Type B pancreatic cell (in vitro differentiated cells): ENCODE results near the gene ERICH2. TPM values are rescaled to one million over a fixed set of nuclear protein-coding genes. Genes with fewer than 3 reads are reported as not detected.

ENCODE experiments used
- DNase-seq: peaks from one replicate; pipeline ENCODE4 v3.0.0; 2021; ENCODE audit warnings: mixed read lengths; ENCODE audit not compliant: unreplicated experiment; ENCODE audit errors: extremely low spot score
- H3K27ac Mint-ChIP-seq: 2 replicates; pipeline ENCODE4 v1.8.0; 2021; ENCODE audit warnings: mild to moderate bottlenecking, mixed read lengths
- H3K27me3 Mint-ChIP-seq: 2 replicates; pipeline ENCODE4 v1.8.0; 2021; ENCODE audit warnings: mixed read lengths
- H3K36me3 Mint-ChIP-seq: 2 replicates; pipeline ENCODE4 v1.8.0; 2021; ENCODE audit warnings: mixed read lengths
- H3K4me1 Mint-ChIP-seq: one replicate; pipeline ENCODE4 v1.8.0; 2021; ENCODE audit warnings: mixed read lengths; ENCODE audit not compliant: unreplicated experiment
- H3K4me3 Mint-ChIP-seq: 2 replicates; pipeline ENCODE4 v1.8.0; 2021; ENCODE audit warnings: mild to moderate bottlenecking, mixed read lengths
- H3K9me3 Mint-ChIP-seq: 2 replicates; pipeline ENCODE4 v1.8.0; 2021; ENCODE audit warnings: mixed read lengths
- CTCF ChIP-seq: fragments of 200-600 bp; sonication (generic); conservative IDR thresholded peaks from 2 replicates; pipeline ENCODE4 v1.5.0; 2021; ENCODE audit warnings: antibody characterized with exemption, mild to moderate bottlenecking
- total RNA-seq: library from RNA; stranded (reverse); gene quantifications from 2 replicates; pipeline ENCODE4 v1.2.1, GENCODE V29; 2021; ENCODE audit warnings: low replicate concordance

ERICH2 gene
- total RNA-seq, 1 donor from 2014 or later = not detected

- Mint-ChIP-seq H3K4me1 (no peaks in the 10 kb centered on the region), H3K27ac (no peak overlapping the region), H3K9me3 (no peaks in the 10 kb centered on the region), H3K36me3 (no peaks in the 10 kb centered on the region), H3K4me3 (no peak overlapping the region), H3K27me3 (peaks cover 17% of the 10 kb centered on the region)
- TF ChIP-seq CTCF = no peak
- no peak for DNase-seq
Observed at GRCh38 chr2:170842785-170843184, 72.6 kb downstream of the ERICH2 start.

DNA sequence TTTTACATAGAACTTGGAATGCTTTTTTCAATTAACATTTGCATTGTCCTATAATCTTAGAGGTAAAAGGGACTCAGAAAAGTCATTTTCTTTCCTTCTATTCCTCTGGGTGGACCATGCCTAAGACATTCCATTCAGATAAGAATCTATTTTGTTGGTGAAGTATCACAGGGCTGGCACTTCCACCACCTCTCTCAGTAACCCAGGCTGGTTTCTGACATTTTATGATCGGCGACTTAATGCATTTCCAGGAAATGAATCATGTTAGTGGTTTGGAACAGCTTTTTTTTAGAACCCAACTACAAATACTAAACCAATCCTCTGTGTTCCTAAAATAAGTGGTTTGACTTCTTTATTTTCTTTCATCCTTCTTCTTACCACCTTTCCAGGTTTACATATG is 73.5 kb downstream of the ERICH2 start:
- Mint-ChIP-seq H3K36me3 (no peaks in the 10 kb centered on the region), H3K4me3 (no peak overlapping the region), H3K27me3 (peaks cover 10% of the 10 kb centered on the region), H3K27ac (no peak overlapping the region), H3K9me3 (no peaks in the 10 kb centered on the region), H3K4me1 (no peaks in the 10 kb centered on the region)
- DNase-seq = no peak
- no peak for TF ChIP-seq CTCF

DNA sequence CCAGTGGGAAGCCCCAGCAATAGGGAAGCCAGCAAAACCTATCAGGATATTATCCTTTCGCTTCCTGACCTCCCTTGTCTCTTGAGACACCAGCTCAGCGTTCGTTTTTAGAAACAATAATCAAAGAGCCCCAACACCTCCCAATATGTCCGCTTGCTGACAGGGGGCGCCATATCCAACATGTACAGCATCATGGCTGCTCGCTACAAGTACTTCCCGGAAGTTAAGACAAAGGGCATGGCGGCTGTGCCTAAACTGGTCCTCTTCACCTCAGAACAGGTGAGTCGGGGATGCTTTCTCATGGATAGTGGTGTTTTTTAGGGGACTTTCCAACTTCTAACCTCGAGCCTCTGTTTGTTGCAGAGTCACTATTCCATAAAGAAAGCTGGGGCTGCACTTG is 75.2 kb downstream of the ERICH2 start:
- no peaks in the 10 kb centered on the region for H3K36me3 Mint-ChIP-seq
- H3K4me1 Mint-ChIP-seq = no peaks in the 10 kb centered on the region
- H3K9me3 Mint-ChIP-seq = no peaks in the 10 kb centered on the region

GRCh38 chr2:170846314-170846713 is 76.1 kb downstream of the ERICH2 start:
- TF ChIP-seq CTCF = no peak
- Mint-ChIP-seq H3K27me3 (peaks cover 6% of the 10 kb centered on the region), H3K4me1 (no peaks in the 10 kb centered on the region), H3K4me3 (no peak overlapping the region), H3K36me3 (no peaks in the 10 kb centered on the region), H3K9me3 (no peaks in the 10 kb centered on the region), H3K27ac (no peak overlapping the region)
- DNase-seq = no peak

More for the DNA sequence above, 75.2 kb downstream of the ERICH2 start:
- DNase-seq = no peak
- H3K27me3 Mint-ChIP-seq = peaks cover 6% of the 10 kb centered on the region
- no peak overlapping the region for H3K27ac Mint-ChIP-seq
- TF ChIP-seq CTCF = peak; percentile 46
- H3K4me3 Mint-ChIP-seq = no peak overlapping the region

DNA sequence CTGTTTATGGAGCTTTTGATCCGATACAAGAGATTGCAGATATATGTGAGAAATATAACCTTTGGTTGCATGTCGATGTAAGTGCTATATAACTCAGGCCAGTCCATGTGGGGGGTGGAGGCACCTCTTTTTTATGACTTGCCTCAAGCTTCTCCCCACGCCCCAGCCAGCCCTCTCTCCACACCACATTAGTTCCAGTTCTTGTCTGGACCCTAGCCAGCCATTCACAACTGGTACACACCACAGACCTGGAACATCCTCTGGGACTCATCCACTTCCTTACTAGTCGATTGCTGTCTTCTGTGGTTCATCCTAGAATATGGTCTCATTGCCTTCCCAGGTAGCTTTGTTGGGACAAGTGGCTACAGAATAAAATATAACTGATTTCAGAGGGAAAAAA is 77.5 kb downstream of the ERICH2 start:
- no peaks in the 10 kb centered on the region for H3K36me3 Mint-ChIP-seq
- no peak for DNase-seq
- no peak for TF ChIP-seq CTCF
- H3K4me1 Mint-ChIP-seq = no peaks in the 10 kb centered on the region
- H3K27ac Mint-ChIP-seq = no peak overlapping the region
- no peaks in the 10 kb centered on the region for H3K9me3 Mint-ChIP-seq
- H3K4me3 Mint-ChIP-seq = no peak overlapping the region
- peaks cover 3% of the 10 kb centered on the region for H3K27me3 Mint-ChIP-seq

Other genes with a start within 250 kb of the ERICH2 start
- gene SP5, start 55.0 kb upstream of the ERICH2 start, total RNA-seq = 1.1 and 4.4 TPM in 2 replicates
- gene GAD1, start 46.5 kb downstream of the ERICH2 start, total RNA-seq = 1.7 and 2.2 TPM in 2 replicates
- gene GORASP2, start 158.9 kb downstream of the ERICH2 start, total RNA-seq = 77.7 and 110 TPM in 2 replicates